Breast epithelium (tissue), 4 donors: ENCODE measurements around the gene DOP1A. TPM values are rescaled to one million over a fixed set of nuclear protein-coding genes. Genes with fewer than 3 reads are reported as not detected.

Source experiments
- DNase-seq, 2 donors: peaks; one replicate each; pipeline ENCODE4 v3.0.0-alpha.2; 2019; ENCODE audit warnings: low spot score in 2 of 2
- H3K27ac ChIP-seq, 2 donors: fragments of 200-600 bp; sonication (generic) in 1 of 2; one replicate each; pipeline ENCODE4 v1.5.1; 2016 to 2019; ENCODE audit warnings: mild to moderate bottlenecking in 1 of 2
- H3K27me3 ChIP-seq, 2 donors: fragments of 200-600 bp; sonication (generic) in 1 of 2; one replicate each; pipeline versions ENCODE4 v1.5.1 to v1.6.0; 2017 to 2019; ENCODE audit warnings: control low read depth in 1 of 2, mild to moderate bottlenecking in 1 of 2
- H3K36me3 ChIP-seq: fragments of 200-600 bp; one replicate; pipeline ENCODE4 v1.5.1; 2019
- H3K4me1 ChIP-seq, 2 donors: fragments of 200-600 bp; sonication (generic); one replicate each; pipeline ENCODE4 v1.5.1; 2016 to 2019; ENCODE audit warnings: control low read depth in 1 of 2
- H3K4me3 ChIP-seq, 3 donors: fragments of 200-600 bp; sonication (generic); 1 replicate in 2 of 3; 2 replicates in 1 of 3; pipeline ENCODE4 v1.5.1; 2016 to 2019; ENCODE audit warnings: mild to moderate bottlenecking in 3 of 3, moderate library complexity in 2 of 3
- H3K9me3 ChIP-seq, 2 donors: fragments of 200-600 bp; sonication (generic) in 1 of 2; one replicate each; pipeline ENCODE4 v1.5.1; 2016 to 2019; ENCODE audit warnings: control low read depth in 1 of 2
- POLR2A ChIP-seq: fragments of 450-650 bp; IDR thresholded peaks from one replicate; pipeline ENCODE4 v1.6.1; 2016; ENCODE audit warnings: antibody characterized with exemption, mild to moderate bottlenecking, moderate library complexity
- POLR2AphosphoS5 ChIP-seq, 3 donors: sonication (generic); formaldehyde crosslinking; IDR thresholded peaks; one replicate each; pipeline ENCODE4 v1.6.1; 2017; ENCODE audit warnings: antibody characterized with exemption in 3 of 3
- intact Hi-C: fragments of 100-400 bp; cut with DNase I; formaldehyde crosslinking; loops from one replicate; pipeline ENCODE4 v1.15.1; 2023; ENCODE audit warnings: low total_unique reads
- total RNA-seq, 3 donors: library from RNA; depleted of rRNA; stranded (reverse); fragments of >200 nt; gene quantifications; one replicate each; pipeline ENCODE4 v1.1.0, GENCODE V29; 2016
- TF ChIP-seq, protein P1 (sequence below), 3 donors: fragments of 450-650 bp; IDR thresholded peaks; one replicate each; pipeline ENCODE4 v1.5.1; 2016 to 2017; ENCODE audit warnings: antibody characterized with exemption in 3 of 3, mild to moderate bottlenecking in 3 of 3, moderate library complexity in 3 of 3

The DOP1A gene
- total RNA-seq, 3 donors from 2014 or later: 27.5 to 93.2 (median 56.4) TPM

DNA sequence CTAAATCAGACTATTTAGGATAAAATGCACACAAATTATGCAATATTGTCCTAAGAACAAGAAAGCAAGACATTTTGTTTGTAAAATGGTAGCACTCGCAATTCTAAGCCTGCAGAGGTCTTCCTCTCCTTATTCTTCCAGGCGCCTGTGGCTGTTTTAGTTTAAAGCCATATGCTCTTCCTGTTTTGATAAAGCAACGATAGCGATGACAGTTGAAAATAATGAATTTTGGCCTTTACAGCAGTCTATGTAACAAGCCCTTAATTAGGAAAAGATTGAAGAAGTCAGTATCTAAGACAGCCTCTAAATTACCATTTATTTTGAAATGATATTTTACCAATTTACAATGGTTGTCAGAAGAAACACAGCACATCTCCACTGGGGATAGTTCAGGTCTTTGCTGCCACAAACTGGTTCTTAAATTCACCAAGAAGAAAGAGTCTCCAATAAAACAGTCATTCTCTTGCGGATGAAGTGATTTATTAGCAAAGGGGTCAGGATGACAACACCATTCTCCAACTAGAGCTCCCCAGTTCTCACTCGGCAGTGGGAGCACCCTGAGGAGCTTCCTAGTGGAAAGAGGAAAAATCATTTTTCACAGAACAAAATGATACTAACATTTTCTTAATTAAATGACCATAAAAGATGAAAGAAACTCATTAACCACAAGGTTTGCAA is 23.2 kb upstream of the DOP1A start:
- Histone ChIP-seq H3K27ac (no peak overlapping the region), H3K36me3 (no peaks in the 10 kb centered on the region), H3K27me3 (no peaks in the 10 kb centered on the region), H3K9me3 (no peaks in the 10 kb centered on the region), H3K4me3 (no peak overlapping the region), H3K4me1 (no peaks in the 10 kb centered on the region)
- TF ChIP-seq POLR2A (no peak), POLR2AphosphoS5 (IDR thresholded peaks at IDR 0.05) (no peak)
- TF ChIP-seq, protein P1, sequence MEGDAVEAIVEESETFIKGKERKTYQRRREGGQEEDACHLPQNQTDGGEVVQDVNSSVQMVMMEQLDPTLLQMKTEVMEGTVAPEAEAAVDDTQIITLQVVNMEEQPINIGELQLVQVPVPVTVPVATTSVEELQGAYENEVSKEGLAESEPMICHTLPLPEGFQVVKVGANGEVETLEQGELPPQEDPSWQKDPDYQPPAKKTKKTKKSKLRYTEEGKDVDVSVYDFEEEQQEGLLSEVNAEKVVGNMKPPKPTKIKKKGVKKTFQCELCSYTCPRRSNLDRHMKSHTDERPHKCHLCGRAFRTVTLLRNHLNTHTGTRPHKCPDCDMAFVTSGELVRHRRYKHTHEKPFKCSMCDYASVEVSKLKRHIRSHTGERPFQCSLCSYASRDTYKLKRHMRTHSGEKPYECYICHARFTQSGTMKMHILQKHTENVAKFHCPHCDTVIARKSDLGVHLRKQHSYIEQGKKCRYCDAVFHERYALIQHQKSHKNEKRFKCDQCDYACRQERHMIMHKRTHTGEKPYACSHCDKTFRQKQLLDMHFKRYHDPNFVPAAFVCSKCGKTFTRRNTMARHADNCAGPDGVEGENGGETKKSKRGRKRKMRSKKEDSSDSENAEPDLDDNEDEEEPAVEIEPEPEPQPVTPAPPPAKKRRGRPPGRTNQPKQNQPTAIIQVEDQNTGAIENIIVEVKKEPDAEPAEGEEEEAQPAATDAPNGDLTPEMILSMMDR (IDR thresholded peaks at IDR 0.05): no peak
- intact Hi-C loops: no loop called here
- DNase-seq: no peak

DNA sequence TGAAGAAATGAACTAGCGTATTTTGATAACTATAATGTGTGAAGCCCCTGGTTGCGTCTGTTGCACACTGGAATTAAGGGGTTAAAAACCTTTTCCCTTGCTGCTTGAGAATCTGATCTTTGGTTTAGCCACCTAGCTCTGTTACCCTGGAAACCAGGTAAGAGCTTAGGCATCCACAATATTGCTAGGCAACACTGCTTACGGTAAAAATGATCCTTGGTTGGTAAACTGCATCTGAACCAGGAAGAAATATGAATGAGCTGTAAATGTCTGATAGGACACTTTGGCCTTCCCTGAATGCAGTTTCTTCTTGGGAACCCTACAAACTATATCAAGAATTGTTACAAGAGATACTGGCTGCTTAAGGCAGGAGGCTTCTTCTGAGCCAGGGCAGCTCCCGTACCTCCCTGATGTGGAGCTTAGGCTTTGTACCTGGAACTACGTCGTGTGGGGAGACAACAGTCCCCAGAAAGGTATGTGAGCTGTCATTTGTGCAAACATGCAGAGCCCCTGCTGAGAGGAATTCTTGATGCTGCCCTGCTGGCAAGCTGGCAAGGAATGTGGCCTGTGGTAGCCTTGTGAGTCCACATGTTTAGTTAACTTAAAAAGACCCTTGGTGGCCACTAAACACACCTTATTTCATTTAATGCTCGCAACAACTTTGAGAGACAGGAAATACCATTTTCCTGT is 20.3 kb upstream of the DOP1A start:
- Histone ChIP-seq H3K9me3 (no peaks in the 10 kb centered on the region), H3K27ac (no peak overlapping the region), H3K4me1 (no peaks in the 10 kb centered on the region), H3K27me3 (no peaks in the 10 kb centered on the region), H3K36me3 (no peaks in the 10 kb centered on the region), H3K4me3 (no peak overlapping the region)
- intact Hi-C loops: no loop called here
- no peak for DNase-seq
- no peak for TF ChIP-seq POLR2A
- no peak for TF ChIP-seq POLR2AphosphoS5 (IDR thresholded peaks at IDR 0.05)
- TF ChIP-seq, protein P1 (IDR thresholded peaks at IDR 0.05): no peak

DNA sequence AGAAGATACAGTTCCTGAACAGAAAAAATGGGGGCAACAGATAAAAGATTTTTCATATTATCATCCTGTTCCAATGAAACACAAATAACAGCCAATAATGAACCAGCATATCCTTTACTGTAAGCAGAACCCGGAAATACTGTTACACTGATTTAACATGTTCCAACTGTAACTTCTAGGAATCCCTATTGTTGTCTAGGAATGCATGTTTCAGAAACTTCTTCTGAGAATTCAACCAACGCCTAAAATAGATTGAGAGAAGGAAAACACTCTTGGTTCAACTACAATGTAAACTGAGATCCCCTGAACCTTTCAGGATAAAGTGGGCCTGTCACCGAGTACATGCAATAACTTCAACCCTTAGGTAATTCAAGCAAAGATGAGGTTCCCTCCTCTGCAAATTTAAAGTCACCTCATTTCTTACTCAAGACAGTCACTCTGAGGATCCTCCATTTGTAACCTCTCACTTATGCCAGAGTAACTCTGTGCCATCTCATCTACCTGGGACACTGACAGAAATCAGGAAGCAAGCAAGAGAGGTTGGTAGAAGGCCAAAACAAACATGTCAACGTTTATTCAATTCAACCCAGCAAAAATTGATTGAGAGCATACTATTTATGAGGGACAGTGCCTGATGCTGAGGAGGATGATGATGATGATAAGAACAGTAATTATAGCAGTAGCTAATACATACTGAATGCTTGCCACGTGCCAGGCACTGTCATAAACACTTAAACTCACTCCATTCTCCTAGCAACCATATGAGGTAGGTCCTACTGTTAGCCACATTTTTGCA is 15.9 kb upstream of the DOP1A start:
- no peak for TF ChIP-seq POLR2A
- TF ChIP-seq POLR2AphosphoS5 (IDR thresholded peaks at IDR 0.05): no peak
- TF ChIP-seq, protein P1 (IDR thresholded peaks at IDR 0.05): no peak
- intact Hi-C loops: loop anchor here (10.0 kb wide), 1 partner anchor 777 kb away; no protein-coding TSS in a partner anchor
- Histone ChIP-seq H3K4me3 (no peak overlapping the region), H3K27ac (no peak overlapping the region), H3K4me1 (no peaks in the 10 kb centered on the region), H3K9me3 (no peaks in the 10 kb centered on the region), H3K36me3 (no peaks in the 10 kb centered on the region), H3K27me3 (no peaks in the 10 kb centered on the region)
- no peak for DNase-seq

DNA sequence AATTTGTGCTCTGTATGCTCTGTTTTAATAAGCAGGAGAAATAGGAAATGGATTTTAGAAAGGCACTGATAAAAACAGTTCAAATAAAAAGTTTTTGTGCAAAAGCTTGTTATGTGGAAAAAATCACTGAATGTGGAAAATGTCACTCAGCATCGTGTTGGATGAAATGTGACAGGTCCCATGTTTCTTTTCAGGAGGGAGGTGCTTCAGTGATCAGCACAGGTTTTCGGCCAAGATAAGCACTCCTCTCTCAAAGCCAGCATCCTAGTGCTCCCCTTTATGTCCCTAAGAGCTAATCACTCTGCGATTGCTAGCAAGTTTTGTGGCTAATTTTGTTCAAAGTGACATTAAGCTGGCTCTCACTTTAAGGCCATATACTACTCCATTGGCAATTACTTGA is 13.8 kb upstream of the DOP1A start:
- intact Hi-C loops: loop anchor here (10.0 kb wide), 1 partner anchor 779 kb away; no protein-coding TSS in a partner anchor
- Histone ChIP-seq H3K4me1 (no peaks in the 10 kb centered on the region), H3K27ac (no peak overlapping the region), H3K36me3 (no peaks in the 10 kb centered on the region), H3K9me3 (no peaks in the 10 kb centered on the region), H3K27me3 (no peaks in the 10 kb centered on the region), H3K4me3 (no peak overlapping the region)
- TF ChIP-seq, protein P1 (IDR thresholded peaks at IDR 0.05): no peak
- no peak for TF ChIP-seq POLR2AphosphoS5 (IDR thresholded peaks at IDR 0.05)
- no peak for TF ChIP-seq POLR2A
- no peak for DNase-seq
